WTC11 (cell line): ENCODE data around the gene RASGRP4. TPM values are rescaled to one million over a fixed set of nuclear protein-coding genes. Genes with fewer than 3 reads are reported as not detected.

Source experiments
- CBFB ChIP-seq: sonication (generic); formaldehyde crosslinking; IDR thresholded peaks from 2 replicates; pipeline ENCODE4 v1.8.1; 2022; ENCODE audit warnings: mild to moderate bottlenecking, low read depth, missing genetic modification reagents
- ESRRA ChIP-seq: sonication (generic); formaldehyde crosslinking; IDR thresholded peaks from 2 replicates; pipeline ENCODE4 v1.8.1; 2022; ENCODE audit warnings: mild to moderate bottlenecking, missing genetic modification reagents, borderline replicate concordance
- FOXK1 ChIP-seq: sonication (generic); formaldehyde crosslinking; IDR thresholded peaks from 2 replicates; pipeline ENCODE4 v1.8.0; 2022; ENCODE audit warnings: mild to moderate bottlenecking, moderate library complexity, missing genetic modification reagents
- IRF2 ChIP-seq: sonication (generic); formaldehyde crosslinking; IDR thresholded peaks from 2 replicates; pipeline ENCODE4 v1.8.0; 2022; ENCODE audit warnings: low read depth, missing genetic modification reagents, borderline replicate concordance
- MXD4 ChIP-seq: fragments of 250-450 bp; sonication (Bioruptor Pico); IDR thresholded peaks from 2 replicates; pipeline ENCODE4 v1.8.0; 2021; ENCODE audit warnings: mild to moderate bottlenecking, moderate library complexity, borderline replicate concordance
- NFATC4 ChIP-seq: fragments of 250-450 bp; sonication (Bioruptor Pico); IDR thresholded peaks from 2 replicates; pipeline ENCODE4 v1.9.0; 2021; ENCODE audit warnings: mild to moderate bottlenecking
- NFE2L1 ChIP-seq: sonication (generic); formaldehyde crosslinking; IDR thresholded peaks from 2 replicates; pipeline ENCODE4 v1.8.1; 2023; ENCODE audit warnings: missing genetic modification reagents
- NR2C2 ChIP-seq: sonication (generic); formaldehyde crosslinking; IDR thresholded peaks from 2 replicates; pipeline ENCODE4 v1.8.0; 2022; ENCODE audit warnings: mild to moderate bottlenecking, missing genetic modification reagents
- NR3C1 ChIP-seq: sonication (generic); formaldehyde crosslinking; conservative IDR thresholded peaks from 2 replicates; pipeline ENCODE4 v1.8.1; 2023; ENCODE audit warnings: low read depth, mild to moderate bottlenecking, missing genetic modification reagents
- OVOL2 ChIP-seq: fragments of 250-450 bp; sonication (Bioruptor Pico); IDR thresholded peaks from 2 replicates; pipeline ENCODE4 v1.9.0; 2021; ENCODE audit warnings: mild to moderate bottlenecking, borderline replicate concordance
- SMAD3 ChIP-seq: sonication (generic); formaldehyde crosslinking; IDR thresholded peaks from 2 replicates; pipeline ENCODE4 v1.8.0; 2022; ENCODE audit warnings: missing genetic modification reagents, mild to moderate bottlenecking, borderline replicate concordance
- ZNF263 ChIP-seq: sonication (generic); formaldehyde crosslinking; IDR thresholded peaks from 2 replicates; pipeline ENCODE4 v1.8.1; 2022; ENCODE audit warnings: low read depth, mild to moderate bottlenecking, moderate library complexity, missing genetic modification reagents
- ZNF423 ChIP-seq: fragments of 250-450 bp; sonication (Bioruptor Pico); IDR thresholded peaks from 2 replicates; pipeline ENCODE4 v2.1.2; 2022; ENCODE audit warnings: mild to moderate bottlenecking, moderate library complexity
- total RNA-seq: library from RNA; stranded (reverse); gene quantifications from 3 replicates; pipeline ENCODE4 v1.2.3, GENCODE V29; 2021
- TF ChIP-seq, protein P1 (sequence below): sonication (generic); formaldehyde crosslinking; IDR thresholded peaks from 2 replicates; pipeline ENCODE4 v1.8.1; 2023; ENCODE audit warnings: mild to moderate bottlenecking, missing genetic modification reagents, moderate library complexity
- TF ChIP-seq, protein P2 (sequence below): sonication (generic); formaldehyde crosslinking; conservative IDR thresholded peaks from 2 replicates; pipeline ENCODE4 v1.8.1; 2023; ENCODE audit warnings: mild to moderate bottlenecking, low read depth, missing genetic modification reagents, moderate library complexity
- TF ChIP-seq, protein P3 (sequence below): sonication (generic); formaldehyde crosslinking; IDR thresholded peaks from 2 replicates; pipeline ENCODE4 v1.8.0; 2022; ENCODE audit warnings: mild to moderate bottlenecking, missing genetic modification reagents
- TF ChIP-seq, protein P4 (sequence below): fragments of 250-450 bp; sonication (Bioruptor Pico); conservative IDR thresholded peaks from 2 replicates; pipeline ENCODE4 v1.9.0; 2021; ENCODE audit warnings: mild to moderate bottlenecking
- TF ChIP-seq, protein P5 (sequence below): sonication (generic); formaldehyde crosslinking; IDR thresholded peaks from 2 replicates; pipeline ENCODE4 v1.8.0; 2022; ENCODE audit warnings: mild to moderate bottlenecking, missing genetic modification reagents
- TF ChIP-seq, protein P6 (sequence below): fragments of 250-450 bp; sonication (Bioruptor Pico); IDR thresholded peaks from 2 replicates; pipeline ENCODE4 v1.9.0; 2021; ENCODE audit warnings: mild to moderate bottlenecking, borderline replicate concordance

The RASGRP4 gene
- total RNA-seq, 1 experiment from 2014 or later: 2.5 TPM

DNA sequence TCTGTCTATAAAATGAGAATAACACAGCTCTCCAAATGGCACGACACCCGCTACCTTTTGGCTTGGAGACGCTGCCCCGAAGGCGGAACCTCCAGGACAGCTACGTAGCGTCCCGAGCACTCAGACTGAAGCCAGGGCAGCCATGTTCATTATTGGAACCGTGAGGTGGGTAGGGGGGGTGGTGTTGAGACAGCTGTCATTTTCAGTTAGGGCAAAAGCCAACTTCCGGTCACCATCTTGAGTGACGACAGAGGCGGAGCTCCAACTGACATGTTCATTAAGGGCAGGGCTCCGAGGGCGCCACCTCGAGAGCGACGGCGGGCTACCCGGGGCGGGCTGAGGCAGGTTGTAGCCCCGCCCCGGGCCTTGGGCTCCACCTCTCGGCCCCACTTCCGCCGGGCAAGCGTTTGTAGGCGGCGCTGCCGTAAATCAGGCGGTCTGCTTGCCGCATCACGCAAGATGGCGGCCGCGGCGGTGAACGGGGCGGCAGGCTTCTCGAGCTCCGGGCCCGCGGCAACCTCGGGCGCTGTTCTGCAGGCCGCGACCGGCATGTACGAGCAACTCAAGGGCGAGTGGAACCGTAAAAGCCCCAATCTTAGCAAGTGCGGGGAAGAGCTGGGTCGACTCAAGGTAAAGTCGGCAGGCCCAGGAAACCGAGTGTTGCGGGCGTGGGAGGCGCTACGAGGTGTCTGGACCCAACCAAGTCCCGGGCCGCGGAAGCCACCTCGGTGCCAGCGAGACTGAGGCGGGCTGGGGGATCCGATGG, 51.5 kb downstream of the RASGRP4 start, which contains the start of gene PSMD8 (continued):
- TF ChIP-seq, protein P1, sequence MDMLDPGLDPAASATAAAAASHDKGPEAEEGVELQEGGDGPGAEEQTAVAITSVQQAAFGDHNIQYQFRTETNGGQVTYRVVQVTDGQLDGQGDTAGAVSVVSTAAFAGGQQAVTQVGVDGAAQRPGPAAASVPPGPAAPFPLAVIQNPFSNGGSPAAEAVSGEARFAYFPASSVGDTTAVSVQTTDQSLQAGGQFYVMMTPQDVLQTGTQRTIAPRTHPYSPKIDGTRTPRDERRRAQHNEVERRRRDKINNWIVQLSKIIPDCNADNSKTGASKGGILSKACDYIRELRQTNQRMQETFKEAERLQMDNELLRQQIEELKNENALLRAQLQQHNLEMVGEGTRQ (CRISPR knock-in tag): peak; percentile 55; the same call in 1 of the 2 replicates
- TF ChIP-seq ZNF423 (CRISPR knock-in tag) (no peak), MXD4 (CRISPR knock-in tag) (no peak), NR3C1 (CRISPR knock-in tag) (no peak), FOXK1 (CRISPR knock-in tag) (peak; percentile 82; the same call in 1 of the 2 replicates), NFE2L1 (peak; percentile 86), CBFB (CRISPR knock-in tag) (no peak), ESRRA (CRISPR knock-in tag) (peak; percentile 15; the same call in 1 of the 2 replicates), SMAD3 (CRISPR knock-in tag) (0 out of 2 replicates have a peak, but pooled peaks have one; percentile 63), NR2C2 (no peak), IRF2 (no peak), NFATC4 (CRISPR knock-in tag) (no peak), OVOL2 (CRISPR knock-in tag) (no peak), ZNF263 (CRISPR knock-in tag) (no peak)
- TF ChIP-seq, protein P2, sequence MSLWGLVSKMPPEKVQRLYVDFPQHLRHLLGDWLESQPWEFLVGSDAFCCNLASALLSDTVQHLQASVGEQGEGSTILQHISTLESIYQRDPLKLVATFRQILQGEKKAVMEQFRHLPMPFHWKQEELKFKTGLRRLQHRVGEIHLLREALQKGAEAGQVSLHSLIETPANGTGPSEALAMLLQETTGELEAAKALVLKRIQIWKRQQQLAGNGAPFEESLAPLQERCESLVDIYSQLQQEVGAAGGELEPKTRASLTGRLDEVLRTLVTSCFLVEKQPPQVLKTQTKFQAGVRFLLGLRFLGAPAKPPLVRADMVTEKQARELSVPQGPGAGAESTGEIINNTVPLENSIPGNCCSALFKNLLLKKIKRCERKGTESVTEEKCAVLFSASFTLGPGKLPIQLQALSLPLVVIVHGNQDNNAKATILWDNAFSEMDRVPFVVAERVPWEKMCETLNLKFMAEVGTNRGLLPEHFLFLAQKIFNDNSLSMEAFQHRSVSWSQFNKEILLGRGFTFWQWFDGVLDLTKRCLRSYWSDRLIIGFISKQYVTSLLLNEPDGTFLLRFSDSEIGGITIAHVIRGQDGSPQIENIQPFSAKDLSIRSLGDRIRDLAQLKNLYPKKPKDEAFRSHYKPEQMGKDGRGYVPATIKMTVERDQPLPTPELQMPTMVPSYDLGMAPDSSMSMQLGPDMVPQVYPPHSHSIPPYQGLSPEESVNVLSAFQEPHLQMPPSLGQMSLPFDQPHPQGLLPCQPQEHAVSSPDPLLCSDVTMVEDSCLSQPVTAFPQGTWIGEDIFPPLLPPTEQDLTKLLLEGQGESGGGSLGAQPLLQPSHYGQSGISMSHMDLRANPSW (CRISPR knock-in tag): no peak
- TF ChIP-seq, protein P3, sequence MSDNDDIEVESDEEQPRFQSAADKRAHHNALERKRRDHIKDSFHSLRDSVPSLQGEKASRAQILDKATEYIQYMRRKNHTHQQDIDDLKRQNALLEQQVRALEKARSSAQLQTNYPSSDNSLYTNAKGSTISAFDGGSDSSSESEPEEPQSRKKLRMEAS (CRISPR knock-in tag): peak; percentile 77
- TF ChIP-seq, protein P4, sequence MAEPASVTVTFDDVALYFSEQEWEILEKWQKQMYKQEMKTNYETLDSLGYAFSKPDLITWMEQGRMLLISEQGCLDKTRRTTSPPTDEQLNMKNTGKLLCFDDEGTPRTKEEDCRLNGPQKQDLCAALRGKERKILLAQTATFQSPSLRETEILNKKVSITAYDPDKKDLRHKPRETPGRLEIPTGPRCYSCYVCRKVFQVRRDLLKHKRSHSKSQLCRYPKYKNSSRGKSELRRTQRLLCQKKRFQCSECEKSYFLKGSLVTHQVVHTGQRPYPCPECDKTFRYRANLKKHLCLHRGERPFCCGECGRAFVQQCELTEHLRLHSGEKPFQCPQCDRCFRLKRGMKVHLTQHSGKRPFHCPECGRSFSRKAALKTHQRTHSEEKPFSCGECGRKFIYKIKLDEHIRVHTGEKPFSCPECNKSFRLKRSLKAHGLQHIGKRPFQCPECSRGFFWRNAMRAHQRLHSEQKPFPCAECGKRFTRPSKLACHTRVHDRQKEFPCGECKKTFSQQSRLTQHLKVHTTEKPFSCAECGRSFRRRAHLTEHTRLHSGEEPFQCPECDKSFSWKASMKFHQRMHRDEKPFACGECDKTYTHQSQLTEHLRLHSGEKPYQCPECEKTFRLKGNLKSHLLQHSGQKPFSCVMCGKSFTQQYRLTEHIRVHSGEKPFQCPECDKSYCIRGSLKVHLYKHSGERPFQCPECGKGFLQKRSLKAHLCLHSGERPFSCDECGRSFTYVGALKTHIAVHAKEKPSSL (CRISPR knock-in tag): no peak
- TF ChIP-seq, protein P5, sequence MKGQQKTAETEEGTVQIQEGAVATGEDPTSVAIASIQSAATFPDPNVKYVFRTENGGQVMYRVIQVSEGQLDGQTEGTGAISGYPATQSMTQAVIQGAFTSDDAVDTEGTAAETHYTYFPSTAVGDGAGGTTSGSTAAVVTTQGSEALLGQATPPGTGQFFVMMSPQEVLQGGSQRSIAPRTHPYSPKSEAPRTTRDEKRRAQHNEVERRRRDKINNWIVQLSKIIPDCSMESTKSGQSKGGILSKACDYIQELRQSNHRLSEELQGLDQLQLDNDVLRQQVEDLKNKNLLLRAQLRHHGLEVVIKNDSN (CRISPR knock-in tag): peak; percentile 74
- TF ChIP-seq, protein P6, sequence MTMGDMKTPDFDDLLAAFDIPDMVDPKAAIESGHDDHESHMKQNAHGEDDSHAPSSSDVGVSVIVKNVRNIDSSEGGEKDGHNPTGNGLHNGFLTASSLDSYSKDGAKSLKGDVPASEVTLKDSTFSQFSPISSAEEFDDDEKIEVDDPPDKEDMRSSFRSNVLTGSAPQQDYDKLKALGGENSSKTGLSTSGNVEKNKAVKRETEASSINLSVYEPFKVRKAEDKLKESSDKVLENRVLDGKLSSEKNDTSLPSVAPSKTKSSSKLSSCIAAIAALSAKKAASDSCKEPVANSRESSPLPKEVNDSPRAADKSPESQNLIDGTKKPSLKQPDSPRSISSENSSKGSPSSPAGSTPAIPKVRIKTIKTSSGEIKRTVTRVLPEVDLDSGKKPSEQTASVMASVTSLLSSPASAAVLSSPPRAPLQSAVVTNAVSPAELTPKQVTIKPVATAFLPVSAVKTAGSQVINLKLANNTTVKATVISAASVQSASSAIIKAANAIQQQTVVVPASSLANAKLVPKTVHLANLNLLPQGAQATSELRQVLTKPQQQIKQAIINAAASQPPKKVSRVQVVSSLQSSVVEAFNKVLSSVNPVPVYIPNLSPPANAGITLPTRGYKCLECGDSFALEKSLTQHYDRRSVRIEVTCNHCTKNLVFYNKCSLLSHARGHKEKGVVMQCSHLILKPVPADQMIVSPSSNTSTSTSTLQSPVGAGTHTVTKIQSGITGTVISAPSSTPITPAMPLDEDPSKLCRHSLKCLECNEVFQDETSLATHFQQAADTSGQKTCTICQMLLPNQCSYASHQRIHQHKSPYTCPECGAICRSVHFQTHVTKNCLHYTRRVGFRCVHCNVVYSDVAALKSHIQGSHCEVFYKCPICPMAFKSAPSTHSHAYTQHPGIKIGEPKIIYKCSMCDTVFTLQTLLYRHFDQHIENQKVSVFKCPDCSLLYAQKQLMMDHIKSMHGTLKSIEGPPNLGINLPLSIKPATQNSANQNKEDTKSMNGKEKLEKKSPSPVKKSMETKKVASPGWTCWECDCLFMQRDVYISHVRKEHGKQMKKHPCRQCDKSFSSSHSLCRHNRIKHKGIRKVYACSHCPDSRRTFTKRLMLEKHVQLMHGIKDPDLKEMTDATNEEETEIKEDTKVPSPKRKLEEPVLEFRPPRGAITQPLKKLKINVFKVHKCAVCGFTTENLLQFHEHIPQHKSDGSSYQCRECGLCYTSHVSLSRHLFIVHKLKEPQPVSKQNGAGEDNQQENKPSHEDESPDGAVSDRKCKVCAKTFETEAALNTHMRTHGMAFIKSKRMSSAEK (CRISPR knock-in tag): no peak
